OCI-LY1 (cell line): ENCODE data around the gene VSX2.

Experiments used
- H2AFZ ChIP-seq: fragments of 200-600 bp; sonication (generic), shearing (Covaris generic); 2 replicates; pipeline ENCODE4 v1.6.0; 2014; ENCODE audit warnings: antibody characterized with exemption, mild to moderate bottlenecking, low read length
- H3F3A ChIP-seq: fragments of 200-600 bp; sonication (generic), shearing (Covaris generic); 2 replicates; pipeline ENCODE4 v1.6.0; 2014; ENCODE audit warnings: mild to moderate bottlenecking, antibody characterized with exemption, low read length, moderate library complexity; ENCODE audit not compliant: insufficient read depth
- H3K27ac ChIP-seq: fragments of 200-600 bp; sonication (generic); 2 replicates; pipeline ENCODE4 v1.5.1; 2014; ENCODE audit warnings: low read length, mixed run types, mild to moderate bottlenecking, low read depth; ENCODE audit not compliant: poor library complexity, severe bottlenecking
- H3K27me3 ChIP-seq: fragments of 200-600 bp; sonication (generic); 2 replicates; pipeline ENCODE4 v1.6.0; 2014; ENCODE audit warnings: antibody characterized with exemption, mild to moderate bottlenecking, low read length, moderate library complexity; ENCODE audit not compliant: insufficient read depth
- H3K36me3 ChIP-seq: fragments of 200-600 bp; sonication (generic); 2 replicates; pipeline ENCODE4 v1.6.1; 2014; ENCODE audit warnings: mild to moderate bottlenecking, antibody characterized with exemption, low read length, moderate library complexity, mixed read lengths; ENCODE audit not compliant: insufficient read depth
- H3K4me1 ChIP-seq: fragments of 200-600 bp; sonication (generic); 2 replicates; pipeline ENCODE4 v1.5.1; 2014; ENCODE audit warnings: mild to moderate bottlenecking, low read length, moderate library complexity; ENCODE audit not compliant: insufficient read depth, severe bottlenecking
- H3K4me2 ChIP-seq: fragments of 200-600 bp; sonication (generic), shearing (Covaris generic); 2 replicates; pipeline ENCODE4 v1.6.1; 2014; ENCODE audit warnings: low read length
- H3K4me3 ChIP-seq: fragments of 200-600 bp; sonication (generic); 2 replicates; pipeline ENCODE4 v1.5.1; 2014; ENCODE audit warnings: low read length, low read depth, mild to moderate bottlenecking, mixed read lengths; ENCODE audit not compliant: poor library complexity, severe bottlenecking
- H3K79me2 ChIP-seq: fragments of 200-600 bp; shearing (Covaris generic); 2 replicates; pipeline ENCODE4 v1.6.1; 2016; ENCODE audit warnings: mixed run types, low read length, mixed read lengths; ENCODE audit not compliant: insufficient read depth
- H3K9ac ChIP-seq: fragments of 200-600 bp; sonication (generic), shearing (Covaris generic); 2 replicates; pipeline ENCODE4 v1.6.1; 2014; ENCODE audit warnings: mild to moderate bottlenecking, low read length, mixed read lengths
- H3K9me2 ChIP-seq: fragments of 200-600 bp; sonication (generic), shearing (Covaris generic); 2 replicates; pipeline ENCODE4 v1.6.1; 2014; ENCODE audit warnings: low read depth, mild to moderate bottlenecking, low read length, mixed read lengths
- H3K9me3 ChIP-seq: fragments of 200-600 bp; shearing (Covaris generic); 2 replicates; pipeline ENCODE4 v1.6.1; 2014; ENCODE audit warnings: low read length, mixed read lengths
- H4K20me1 ChIP-seq: fragments of 200-600 bp; sonication (generic), shearing (Covaris generic); 2 replicates; pipeline ENCODE4 v1.6.0; 2016; ENCODE audit warnings: mild to moderate bottlenecking, low read length; ENCODE audit not compliant: insufficient read depth
- EZH2 ChIP-seq: fragments of 200-600 bp; sonication (generic), shearing (Covaris generic); IDR thresholded peaks from 2 replicates; pipeline ENCODE4 v1.8.0; 2017; ENCODE audit warnings: borderline replicate concordance, mixed run types, mild to moderate bottlenecking, antibody characterized with exemption, low read length, moderate library complexity, mixed read lengths
- TF ChIP-seq, protein P1 (sequence below): fragments of 200-600 bp; sonication (generic), shearing (Covaris generic); IDR thresholded peaks from 2 replicates; pipeline ENCODE4 v1.5.1; 2017; ENCODE audit warnings: mild to moderate bottlenecking, antibody characterized with exemption, low read length, moderate library complexity, mixed read lengths

VSX2 gene

DNA sequence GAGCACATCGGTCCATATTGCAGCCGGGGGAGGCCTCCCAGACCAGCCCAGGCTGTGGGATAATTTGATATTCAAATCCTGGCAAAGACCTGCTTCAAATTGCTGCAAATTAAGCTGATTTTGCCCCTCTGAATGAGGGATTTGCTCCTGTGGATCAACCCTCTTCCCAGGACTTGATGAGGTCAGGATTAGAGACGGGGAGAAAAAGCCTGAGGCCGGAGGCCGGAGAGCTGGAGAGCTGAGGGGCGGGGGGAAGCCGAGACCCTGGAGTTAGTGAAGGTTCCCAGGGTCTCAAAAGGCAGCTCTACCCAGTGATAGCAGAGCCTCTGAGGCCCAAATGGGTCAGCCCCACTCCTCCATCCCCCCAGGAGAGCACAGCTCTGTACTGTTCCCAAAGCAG is 17.5 kb upstream of the VSX2 start:
- no peak overlapping the region for H3K4me3 ChIP-seq
- no peak overlapping the region for H3K4me2 ChIP-seq
- no peak overlapping the region for H3K27ac ChIP-seq
- H4K20me1 ChIP-seq: no peaks in the 10 kb centered on the region
- H3K36me3 ChIP-seq: no peaks in the 10 kb centered on the region
- no peak overlapping the region for H2AFZ ChIP-seq
- H3K9ac ChIP-seq: no peak overlapping the region
- no peaks in the 10 kb centered on the region for H3K79me2 ChIP-seq
- H3F3A ChIP-seq: no peaks in the 10 kb centered on the region
- TF ChIP-seq EZH2: no peak
- TF ChIP-seq, protein P1, sequence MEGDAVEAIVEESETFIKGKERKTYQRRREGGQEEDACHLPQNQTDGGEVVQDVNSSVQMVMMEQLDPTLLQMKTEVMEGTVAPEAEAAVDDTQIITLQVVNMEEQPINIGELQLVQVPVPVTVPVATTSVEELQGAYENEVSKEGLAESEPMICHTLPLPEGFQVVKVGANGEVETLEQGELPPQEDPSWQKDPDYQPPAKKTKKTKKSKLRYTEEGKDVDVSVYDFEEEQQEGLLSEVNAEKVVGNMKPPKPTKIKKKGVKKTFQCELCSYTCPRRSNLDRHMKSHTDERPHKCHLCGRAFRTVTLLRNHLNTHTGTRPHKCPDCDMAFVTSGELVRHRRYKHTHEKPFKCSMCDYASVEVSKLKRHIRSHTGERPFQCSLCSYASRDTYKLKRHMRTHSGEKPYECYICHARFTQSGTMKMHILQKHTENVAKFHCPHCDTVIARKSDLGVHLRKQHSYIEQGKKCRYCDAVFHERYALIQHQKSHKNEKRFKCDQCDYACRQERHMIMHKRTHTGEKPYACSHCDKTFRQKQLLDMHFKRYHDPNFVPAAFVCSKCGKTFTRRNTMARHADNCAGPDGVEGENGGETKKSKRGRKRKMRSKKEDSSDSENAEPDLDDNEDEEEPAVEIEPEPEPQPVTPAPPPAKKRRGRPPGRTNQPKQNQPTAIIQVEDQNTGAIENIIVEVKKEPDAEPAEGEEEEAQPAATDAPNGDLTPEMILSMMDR: no peak
- H3K9me3 ChIP-seq: no peaks in the 10 kb centered on the region
- no peaks in the 10 kb centered on the region for H3K27me3 ChIP-seq
- no peaks in the 10 kb centered on the region for H3K9me2 ChIP-seq
- H3K4me1 ChIP-seq: peaks cover 4% of the 10 kb centered on the region

DNA sequence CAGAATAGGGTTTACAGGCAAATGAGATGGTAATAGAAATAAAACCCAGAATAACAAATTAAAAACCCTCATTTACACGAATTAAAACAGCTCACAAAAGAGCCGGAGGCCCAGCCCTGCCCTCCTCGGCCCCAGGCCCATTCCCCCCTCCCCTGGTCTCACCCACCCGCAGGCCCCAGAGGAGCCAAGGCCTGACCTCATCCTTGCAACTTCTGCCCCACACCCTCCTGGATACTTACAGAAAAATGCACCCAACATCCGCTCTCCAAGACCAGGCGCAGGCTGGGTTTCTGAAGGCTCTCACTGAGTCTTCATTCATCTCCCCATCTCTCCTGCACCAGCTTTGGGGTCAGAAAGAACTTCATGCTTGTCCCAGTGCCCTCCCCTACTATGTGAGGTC is 16.2 kb upstream of the VSX2 start:
- no peak overlapping the region for H3K4me3 ChIP-seq
- TF ChIP-seq, protein P1: no peak
- no peak for TF ChIP-seq EZH2
- no peak overlapping the region for H3K27ac ChIP-seq
- no peaks in the 10 kb centered on the region for H3K9me3 ChIP-seq
- no peak overlapping the region for H3K9ac ChIP-seq
- H3K27me3 ChIP-seq: no peaks in the 10 kb centered on the region
- H4K20me1 ChIP-seq: no peaks in the 10 kb centered on the region
- peaks cover under 1% of the 10 kb centered on the region for H3K4me1 ChIP-seq
- H3K36me3 ChIP-seq: no peaks in the 10 kb centered on the region
- no peaks in the 10 kb centered on the region for H3K79me2 ChIP-seq
- H3F3A ChIP-seq: no peaks in the 10 kb centered on the region
- no peaks in the 10 kb centered on the region for H3K9me2 ChIP-seq
- H3K4me2 ChIP-seq: no peak overlapping the region
- H2AFZ ChIP-seq: no peak overlapping the region

DNA sequence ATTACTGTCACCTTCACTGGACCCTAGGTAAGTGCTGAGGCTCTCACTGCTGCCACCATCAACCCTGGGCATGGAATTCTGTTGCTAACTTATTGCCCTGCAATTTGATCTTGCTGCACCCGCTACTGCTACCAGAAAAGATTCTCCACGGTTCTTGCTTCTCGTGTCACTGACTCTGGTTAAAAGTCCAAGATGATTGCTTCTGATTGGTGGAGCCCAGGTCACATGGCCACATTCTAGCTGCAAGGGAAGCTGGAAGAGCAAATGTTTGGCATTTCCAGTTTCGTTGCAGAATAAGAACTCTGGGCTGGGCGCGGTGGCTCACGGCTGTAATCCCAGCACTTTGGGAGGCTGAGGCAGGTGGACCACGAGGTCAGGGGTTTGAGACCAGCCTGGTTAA is 7.5 kb upstream of the VSX2 start:
- Histone ChIP-seq H3K9me3 (no peaks in the 10 kb centered on the region), H2AFZ (no peak overlapping the region), H3K9ac (no peak overlapping the region), H3K9me2 (no peaks in the 10 kb centered on the region), H3K79me2 (no peaks in the 10 kb centered on the region), H3K4me1 (no peaks in the 10 kb centered on the region), H3K27ac (no peak overlapping the region), H3K4me2 (no peak overlapping the region), H4K20me1 (no peaks in the 10 kb centered on the region), H3K36me3 (no peaks in the 10 kb centered on the region; the same call in 1 of the 2 replicates), H3K27me3 (no peaks in the 10 kb centered on the region; the same call in 1 of the 2 replicates), H3F3A (no peaks in the 10 kb centered on the region), H3K4me3 (no peak overlapping the region)
- TF ChIP-seq EZH2: no peak

DNA sequence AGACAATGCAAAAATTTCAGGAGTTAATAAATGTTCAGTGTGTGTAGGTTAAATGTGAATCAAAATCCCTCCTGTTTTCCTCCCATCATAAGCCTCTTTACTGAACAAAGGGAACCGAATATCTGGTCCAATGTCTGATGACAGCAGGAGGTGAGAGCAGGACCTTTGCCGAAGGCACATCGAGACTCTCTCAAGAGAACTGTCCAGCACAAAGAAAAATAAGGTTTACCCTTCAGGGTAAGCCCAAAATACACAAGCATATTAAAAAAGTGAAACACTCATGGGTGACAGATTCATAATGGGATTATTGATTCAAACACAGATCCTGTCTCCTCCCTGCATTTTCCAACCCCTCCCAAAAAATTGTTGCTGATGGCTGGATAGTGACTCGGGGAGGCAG is 4.2 kb upstream of the VSX2 start:
- Histone ChIP-seq H3K9ac (no peak overlapping the region), H3K9me3 (no peaks in the 10 kb centered on the region), H3K36me3 (no peaks in the 10 kb centered on the region; the same call in 1 of the 2 replicates), H3K9me2 (no peaks in the 10 kb centered on the region), H3K79me2 (no peaks in the 10 kb centered on the region), H3K27ac (no peak overlapping the region), H3K4me1 (no peaks in the 10 kb centered on the region), H3K4me2 (no peak overlapping the region), H3K4me3 (no peak overlapping the region), H4K20me1 (no peaks in the 10 kb centered on the region), H3F3A (no peaks in the 10 kb centered on the region), H3K27me3 (no peaks in the 10 kb centered on the region; the same call in none of the 2 replicates), H2AFZ (no peak overlapping the region)
- TF ChIP-seq, protein P1: no peak
- TF ChIP-seq EZH2: no peak
